NCI-H2196 treated with DMSO at 0.1 percent for 48 hours (cell line): ENCODE results near the gene GAS2L2.

Experiments
- DNase-seq: peaks from one replicate; lab custom pipeline; 2025; ENCODE audit not compliant: unreplicated experiment; lab: John Stamatoyannopoulos, UW

The GAS2L2 gene

DNA sequence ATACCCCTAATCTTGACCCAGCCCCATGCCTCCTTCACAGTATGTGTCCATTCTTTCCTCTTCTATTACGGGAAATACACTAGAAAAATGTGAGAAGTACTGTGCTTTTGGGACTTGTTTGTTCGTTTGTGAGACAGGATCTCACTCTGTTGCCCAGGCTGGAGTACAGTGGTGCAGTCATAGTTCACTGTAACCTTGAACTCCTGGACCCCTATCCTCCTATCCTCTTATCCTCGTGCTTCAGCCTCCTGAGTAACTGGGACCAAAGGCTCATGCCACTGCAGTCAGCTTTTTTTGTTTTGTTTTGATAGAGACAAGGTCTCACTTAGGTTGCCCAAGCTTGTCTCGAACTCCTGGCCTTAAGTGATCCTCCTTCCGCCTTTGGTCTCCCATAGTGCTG, 51.5 kb downstream of the GAS2L2 start:
- no peak for DNase-seq

GRCh38 chr17:35700150-35700549, 52.9 kb downstream of the GAS2L2 start:
- no peak for DNase-seq

GRCh38 chr17:35698800-35699199, 54.2 kb downstream of the GAS2L2 start:
- DNase-seq, result no peak

DNA sequence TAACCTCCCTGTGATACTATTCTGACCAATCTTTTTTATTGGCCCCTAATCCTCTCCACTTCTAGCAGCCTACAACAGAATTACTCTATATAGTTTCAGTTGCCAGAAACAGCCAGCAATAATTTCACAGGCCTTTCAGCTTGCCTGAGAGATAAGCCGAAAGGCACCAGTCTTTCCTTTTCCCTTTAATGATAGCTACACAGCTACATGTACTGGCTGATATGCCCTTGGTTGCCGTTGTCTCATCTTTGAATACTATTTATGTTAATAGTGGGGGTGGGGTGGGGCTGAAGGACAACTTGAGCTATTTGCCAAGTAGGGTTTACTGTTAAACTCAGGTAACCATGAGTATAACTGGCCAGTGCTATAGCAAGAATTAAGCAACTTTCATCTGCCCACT, 57.4 kb downstream of the GAS2L2 start:
- DNase-seq, result no peak

- DNase-seq, result no peak
Observed at GRCh38 chr17:35694906-35695305, 58.1 kb downstream of the GAS2L2 start.
